HepG2 (cell line): Measurements from ENCODE around the gene NCOA6. TPM values are rescaled to one million over a fixed set of nuclear protein-coding genes. Genes with fewer than 3 reads are reported as not detected.

Experiments
- ARNTL ChIP-seq: sonication (generic); formaldehyde crosslinking; IDR thresholded peaks from 2 replicates; pipeline ENCODE4 v1.4.0; 2020; ENCODE audit warnings: mild to moderate bottlenecking, missing genetic modification reagents
- HIC2 ChIP-seq: sonication (generic); formaldehyde crosslinking; IDR thresholded peaks from 2 replicates; pipeline ENCODE4 v1.9.0; 2022; ENCODE audit warnings: low read depth, missing genetic modification reagents
- IKZF4 ChIP-seq: sonication (generic); formaldehyde crosslinking; IDR thresholded peaks from 2 replicates; pipeline ENCODE4 v1.5.1; 2020; ENCODE audit warnings: borderline replicate concordance, mild to moderate bottlenecking, low read depth, missing genetic modification reagents; ENCODE audit errors: not compliant biosample characterization
- KDM3A ChIP-seq: IDR thresholded peaks from 2 replicates; pipeline ENCODE4 v1.6.1; 2018; ENCODE audit warnings: low read depth, missing compliant biosample characterization
- KLF11 ChIP-seq: IDR thresholded peaks from 2 replicates; pipeline ENCODE4 v1.6.1; 2016; ENCODE audit warnings: missing compliant biosample characterization
- RARG ChIP-seq: sonication (generic); formaldehyde crosslinking; IDR thresholded peaks from 2 replicates; pipeline ENCODE4 v1.4.0; 2020; ENCODE audit warnings: low read depth, mild to moderate bottlenecking, missing genetic modification reagents
- SIX1 ChIP-seq: sonication (generic); formaldehyde crosslinking; IDR thresholded peaks from 2 replicates; pipeline ENCODE4 v1.4.0; 2020; ENCODE audit warnings: missing genetic modification reagents, borderline replicate concordance
- TBP ChIP-seq: sonication (generic); formaldehyde crosslinking; IDR thresholded peaks from 2 replicates; pipeline ENCODE4 v1.5.0; 2020; ENCODE audit warnings: missing genetic modification reagents
- U2AF1 ChIP-seq: fragments of 200-400 bp; formaldehyde crosslinking; optimal IDR thresholded peaks from 2 replicates; pipeline ENCODE3; 2017; ENCODE audit warnings: mild to moderate bottlenecking, low read depth, low read length
- YEATS2 ChIP-seq: sonication (generic); formaldehyde crosslinking; IDR thresholded peaks from 2 replicates; pipeline ENCODE4 v1.4.0; 2020; ENCODE audit warnings: missing genetic modification reagents, borderline replicate concordance
- ZBTB3 ChIP-seq: sonication (generic); formaldehyde crosslinking; IDR thresholded peaks from 2 replicates; pipeline ENCODE4 v1.4.0; 2020; ENCODE audit warnings: low read depth, mild to moderate bottlenecking, moderate library complexity, missing genetic modification reagents, borderline replicate concordance
- ZFP37 ChIP-seq: sonication (generic); formaldehyde crosslinking; IDR thresholded peaks from 2 replicates; pipeline ENCODE4 v1.4.0; 2020; ENCODE audit warnings: missing genetic modification reagents, borderline replicate concordance
- ZGPAT ChIP-seq: IDR thresholded peaks from 2 replicates; pipeline ENCODE4 v1.6.1; 2016; ENCODE audit warnings: mild to moderate bottlenecking
- ZNF414 ChIP-seq: sonication (generic); formaldehyde crosslinking; IDR thresholded peaks from 2 replicates; pipeline ENCODE4 v1.5.0; 2020; ENCODE audit warnings: missing genetic modification reagents
- ZNF44 ChIP-seq: sonication (generic); formaldehyde crosslinking; IDR thresholded peaks from 2 replicates; pipeline ENCODE4 v1.5.1; 2020; ENCODE audit warnings: mild to moderate bottlenecking, missing genetic modification reagents
- ZNF562 ChIP-seq: sonication (generic); formaldehyde crosslinking; IDR thresholded peaks from 2 replicates; pipeline ENCODE4 v1.8.0; 2022; ENCODE audit warnings: missing genetic modification reagents, borderline replicate concordance
- ZNF839 ChIP-seq: sonication (generic); formaldehyde crosslinking; IDR thresholded peaks from 2 replicates; pipeline ENCODE4 v1.4.0; 2020; ENCODE audit warnings: missing genetic modification reagents, mild to moderate bottlenecking, borderline replicate concordance
- ZSCAN9 ChIP-seq: IDR thresholded peaks from 2 replicates; pipeline ENCODE4 v1.6.1; 2016; ENCODE audit warnings: borderline replicate concordance
- polyA plus RNA-seq, 8 experiments: library from polyadenylated mRNA; depleted of rRNA in 3 of 8; stranded (reverse) in 7 of 8; unstranded in 1 of 8; fragments of >200 nt; fragmentation: Illumina TruSeq in 4 of 8; extraction: Trizol in 4 of 8; gene quantifications; 2 replicates each; pipeline versions ENCODE4 v1.2.1 to v1.2.3, GENCODE V29; 2011 to 2016; ENCODE audit warnings: low read depth in 4 of 8, missing spikeins in 1 of 8, mixed read lengths in 1 of 8; ENCODE audit not compliant: insufficient read depth in 1 of 8
- total RNA-seq, 5 experiments: library from RNA; depleted of rRNA; stranded (reverse); fragments of >200 nt; fragmentation: Illumina TruSeq; extraction: Trizol; gene quantifications; 2 replicates each; pipeline ENCODE4 v1.2.3, GENCODE V29; 2016; ENCODE audit warnings: low read depth in 1 of 5
- TF ChIP-seq, protein P1 (sequence below): sonication (generic); formaldehyde crosslinking; IDR thresholded peaks from 2 replicates; pipeline ENCODE4 v1.5.0; 2020; ENCODE audit warnings: mild to moderate bottlenecking, missing genetic modification reagents
- TF ChIP-seq, protein P2 (sequence below): sonication (generic); formaldehyde crosslinking; IDR thresholded peaks from 2 replicates; pipeline ENCODE4 v1.5.1; 2020; ENCODE audit warnings: missing genetic modification reagents, mild to moderate bottlenecking, borderline replicate concordance

Gene NCOA6
- total and polyA plus RNA-seq, 2 of the 13 experiments (the other 11 are each of a cell fraction or from before 2014, with no cell fraction given) = 11.2 to 29.3 TPM

GRCh38 chr20:34706912-34707784 lies 118.3 kb downstream of the NCOA6 start (continued):
- TF ChIP-seq, protein P1, sequence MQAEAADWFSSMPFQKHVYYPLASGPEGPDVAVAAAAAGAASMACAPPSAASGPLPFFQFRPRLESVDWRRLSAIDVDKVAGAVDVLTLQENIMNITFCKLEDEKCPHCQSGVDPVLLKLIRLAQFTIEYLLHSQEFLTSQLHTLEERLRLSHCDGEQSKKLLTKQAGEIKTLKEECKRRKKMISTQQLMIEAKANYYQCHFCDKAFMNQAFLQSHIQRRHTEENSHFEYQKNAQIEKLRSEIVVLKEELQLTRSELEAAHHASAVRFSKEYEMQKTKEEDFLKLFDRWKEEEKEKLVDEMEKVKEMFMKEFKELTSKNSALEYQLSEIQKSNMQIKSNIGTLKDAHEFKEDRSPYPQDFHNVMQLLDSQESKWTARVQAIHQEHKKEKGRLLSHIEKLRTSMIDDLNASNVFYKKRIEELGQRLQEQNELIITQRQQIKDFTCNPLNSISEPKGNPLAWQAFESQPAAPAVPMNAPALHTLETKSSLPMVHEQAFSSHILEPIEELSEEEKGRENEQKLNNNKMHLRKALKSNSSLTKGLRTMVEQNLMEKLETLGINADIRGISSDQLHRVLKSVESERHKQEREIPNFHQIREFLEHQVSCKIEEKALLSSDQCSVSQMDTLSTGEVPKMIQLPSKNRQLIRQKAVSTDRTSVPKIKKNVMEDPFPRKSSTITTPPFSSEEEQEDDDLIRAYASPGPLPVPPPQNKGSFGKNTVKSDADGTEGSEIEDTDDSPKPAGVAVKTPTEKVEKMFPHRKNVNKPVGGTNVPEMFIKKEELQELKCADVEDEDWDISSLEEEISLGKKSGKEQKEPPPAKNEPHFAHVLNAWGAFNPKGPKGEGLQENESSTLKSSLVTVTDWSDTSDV (CRISPR knock-in tag) = 0 out of 2 replicates have a peak, but pooled peaks have one; percentile 72
- TF ChIP-seq RARG (no peak), ZNF562 (CRISPR knock-in tag) (no peak), ZNF414 (no peak), ZFP37 (peak; percentile 55; the same call in 1 of the 2 replicates), ZNF839 (CRISPR knock-in tag) (no peak; the same call in 1 of the 2 replicates), TBP (CRISPR knock-in tag) (no peak), ZNF44 (CRISPR knock-in tag) (no peak), ZSCAN9 (CRISPR knock-in tag) (peak; percentile 82), ZBTB3 (CRISPR knock-in tag) (no peak), KDM3A (CRISPR knock-in tag) (0 out of 2 replicates have a peak, but pooled peaks have one; percentile 14), ZGPAT (CRISPR knock-in tag) (peak; percentile 75; the same call in 1 of the 2 replicates), KLF11 (CRISPR knock-in tag) (peak; percentile 85; the same call in 1 of the 2 replicates), ARNTL (no peak), YEATS2 (CRISPR knock-in tag) (peak; percentile 51; the same call in 1 of the 2 replicates), SIX1 (CRISPR knock-in tag) (peak; percentile 26; the same call in 1 of the 2 replicates), IKZF4 (CRISPR knock-in tag) (no peak), HIC2 (peak; percentile 44; the same call in 1 of the 2 replicates), U2AF1 (no peak)
- TF ChIP-seq, protein P2, sequence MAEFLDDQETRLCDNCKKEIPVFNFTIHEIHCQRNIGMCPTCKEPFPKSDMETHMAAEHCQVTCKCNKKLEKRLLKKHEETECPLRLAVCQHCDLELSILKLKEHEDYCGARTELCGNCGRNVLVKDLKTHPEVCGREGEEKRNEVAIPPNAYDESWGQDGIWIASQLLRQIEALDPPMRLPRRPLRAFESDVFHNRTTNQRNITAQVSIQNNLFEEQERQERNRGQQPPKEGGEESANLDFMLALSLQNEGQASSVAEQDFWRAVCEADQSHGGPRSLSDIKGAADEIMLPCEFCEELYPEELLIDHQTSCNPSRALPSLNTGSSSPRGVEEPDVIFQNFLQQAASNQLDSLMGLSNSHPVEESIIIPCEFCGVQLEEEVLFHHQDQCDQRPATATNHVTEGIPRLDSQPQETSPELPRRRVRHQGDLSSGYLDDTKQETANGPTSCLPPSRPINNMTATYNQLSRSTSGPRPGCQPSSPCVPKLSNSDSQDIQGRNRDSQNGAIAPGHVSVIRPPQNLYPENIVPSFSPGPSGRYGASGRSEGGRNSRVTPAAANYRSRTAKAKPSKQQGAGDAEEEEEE = 0 out of 2 replicates have a peak, but pooled peaks have one; percentile 63
